Measurements from ENCODE around the gene S100B. TPM values are rescaled to one million over a fixed set of nuclear protein-coding genes. Genes with fewer than 3 reads are reported as not detected.
A peak's percentile ranks its signal among the peaks of the same experiment; 100 is the strongest.

The S100B gene
- total and polyA plus RNA-seq, 2 of the 13 experiments (the other 11 are each of a cell fraction or from before 2014, with no cell fraction given), result not detected

GRCh38 chr21:46626975-46627501 lies 22.2 kb upstream of the S100B start (continued):
- no peak for TF ChIP-seq ZBTB26 (CRISPR knock-in tag; IDR thresholded peaks at IDR 0.05; ENCODE audit: borderline replicate concordance)
- no peak for TF ChIP-seq ZNF704 (CRISPR knock-in tag; IDR thresholded peaks at IDR 0.05; ENCODE audit: borderline replicate concordance)
- TF ChIP-seq NCOR1 (IDR thresholded peaks at IDR 0.05; ENCODE audit: borderline replicate concordance, low read length), result peak; percentile 42; the same call in 1 of the 2 replicates
- TF ChIP-seq CBX2 (IDR thresholded peaks at IDR 0.05; ENCODE audit: low read depth, low read length), result no peak
- no peak for TF ChIP-seq CBX2 (CRISPR knock-in tag; IDR thresholded peaks at IDR 0.05; ENCODE audit: low read depth)
- TF ChIP-seq ZFY (CRISPR knock-in tag; IDR thresholded peaks at IDR 0.05), result 0 out of 2 replicates have a peak, but pooled peaks have one; percentile 30
- TF ChIP-seq, protein P1, sequence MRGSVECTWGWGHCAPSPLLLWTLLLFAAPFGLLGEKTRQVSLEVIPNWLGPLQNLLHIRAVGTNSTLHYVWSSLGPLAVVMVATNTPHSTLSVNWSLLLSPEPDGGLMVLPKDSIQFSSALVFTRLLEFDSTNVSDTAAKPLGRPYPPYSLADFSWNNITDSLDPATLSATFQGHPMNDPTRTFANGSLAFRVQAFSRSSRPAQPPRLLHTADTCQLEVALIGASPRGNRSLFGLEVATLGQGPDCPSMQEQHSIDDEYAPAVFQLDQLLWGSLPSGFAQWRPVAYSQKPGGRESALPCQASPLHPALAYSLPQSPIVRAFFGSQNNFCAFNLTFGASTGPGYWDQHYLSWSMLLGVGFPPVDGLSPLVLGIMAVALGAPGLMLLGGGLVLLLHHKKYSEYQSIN (CRISPR knock-in tag; IDR thresholded peaks at IDR 0.05; ENCODE audit: borderline replicate concordance), result no peak
- no peak for TF ChIP-seq ZNF562 (CRISPR knock-in tag; IDR thresholded peaks at IDR 0.05; ENCODE audit: borderline replicate concordance)
- no peak for TF ChIP-seq AGO2 (optimal IDR thresholded peaks at IDR 0.05; ENCODE audit: low read depth, low read length)
- TF ChIP-seq ZFP1 (CRISPR knock-in tag; IDR thresholded peaks at IDR 0.05), result no peak
- 0 out of 2 replicates have a peak, but pooled peaks have one; percentile 2 for TF ChIP-seq ZNF687 (CRISPR knock-in tag; IDR thresholded peaks at IDR 0.05)
- no peak for TF ChIP-seq DRAP1 (CRISPR knock-in tag; IDR thresholded peaks at IDR 0.05)
- TF ChIP-seq ZNF34 (CRISPR knock-in tag; IDR thresholded peaks at IDR 0.05; ENCODE audit: borderline replicate concordance), result no peak
- no peak for TF ChIP-seq TMF1 (CRISPR knock-in tag; IDR thresholded peaks at IDR 0.05; ENCODE audit: low read depth)
- no peak for TF ChIP-seq FUBP1 (CRISPR knock-in tag; IDR thresholded peaks at IDR 0.05; ENCODE audit: borderline replicate concordance)
- peak; percentile 32; the same call in 1 of the 2 replicates for TF ChIP-seq THRA (CRISPR knock-in tag; IDR thresholded peaks at IDR 0.05; ENCODE audit: borderline replicate concordance)
- TF ChIP-seq ELF4 (CRISPR knock-in tag; IDR thresholded peaks at IDR 0.05; ENCODE audit: borderline replicate concordance), result no peak

Measured in HepG2 (cell line).